Activated CD4-positive, alpha-beta memory T cell treated with anti-CD3 and anti-CD28 coated beads for 36 hours (primary cell): ENCODE data around the gene NMU. TPM values are rescaled to one million over a fixed set of nuclear protein-coding genes. Genes with fewer than 3 reads are reported as not detected.

Source experiments
- CTCF ChIA-PET: fragments of 350-600 bp; sonication (Branson Sonifier 250); formaldehyde crosslinking; loops from one replicate; lab custom pipeline; 2021; ENCODE audit warnings: antibody characterized with exemption, inconsistent platforms; lab: Charles Lee
- POLR2A ChIA-PET: fragments of 350-600 bp; sonication (Branson Sonifier 250); formaldehyde crosslinking; loops from one replicate; lab custom pipeline; 2021; ENCODE audit warnings: antibody characterized with exemption; lab: Charles Lee
- DNase-seq: peaks from one replicate; pipeline ENCODE4 v3.0.0-alpha.2; 2020
- H3K27ac Mint-ChIP-seq: one replicate; pipeline ENCODE4 v1.8.0; 2021; ENCODE audit warnings: mixed read lengths
- H3K27me3 Mint-ChIP-seq: one replicate; pipeline ENCODE4 v1.8.0; 2021; ENCODE audit warnings: mixed read lengths
- H3K36me3 Mint-ChIP-seq: one replicate; pipeline ENCODE4 v1.8.0; 2021; ENCODE audit warnings: mixed read lengths
- H3K4me1 Mint-ChIP-seq: one replicate; pipeline ENCODE4 v1.8.0; 2021; ENCODE audit warnings: low read depth, mixed read lengths
- H3K4me3 Mint-ChIP-seq: one replicate; pipeline ENCODE4 v1.8.0; 2021; ENCODE audit warnings: mild to moderate bottlenecking, mixed read lengths
- H3K9me3 Mint-ChIP-seq: one replicate; pipeline ENCODE4 v1.8.0; 2021; ENCODE audit warnings: mixed read lengths
- intact Hi-C: fragments of 100-400 bp; cut with micrococcal nuclease; formaldehyde crosslinking; loops from one replicate; pipeline ENCODE4 v1.15.1; 2023
- total RNA-seq, 2 experiments: library from RNA; stranded (reverse); gene quantifications; one replicate each; pipeline ENCODE4 v1.2.3, GENCODE V29; 2021

NMU gene
- total RNA-seq, 2 experiments from 2014 or later, result 0.63 TPM; not detected in 1

- no peak overlapping the region for H3K27ac Mint-ChIP-seq
- no peak for DNase-seq
- CTCF ChIA-PET, result no interaction called here
Observed at GRCh38 chr4:55617587-55618197, 18.4 kb downstream of the NMU start.

DNA sequence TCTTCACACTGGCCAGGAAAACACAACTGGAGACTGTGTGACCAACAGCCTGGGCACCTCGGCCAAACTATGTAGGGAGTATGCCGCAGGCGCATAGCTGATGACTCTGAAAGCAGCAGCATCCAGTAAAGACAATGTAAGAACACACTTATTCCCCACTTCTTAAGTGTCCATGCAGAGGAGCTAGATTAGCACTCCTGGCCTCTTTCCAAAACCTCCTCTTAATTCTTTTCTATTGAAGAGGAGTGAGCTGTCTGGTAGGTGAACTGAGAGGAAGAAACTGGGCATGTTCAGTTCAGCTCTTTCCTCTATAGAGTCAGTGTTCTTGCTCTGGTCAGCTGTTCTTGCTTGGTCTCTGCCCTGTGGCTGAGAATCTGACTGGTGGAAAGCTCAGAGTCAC lies 21.1 kb downstream of the NMU start:
- ChIA-PET POLR2A (no interaction called here), CTCF (no interaction called here)
- no peak for DNase-seq
- Mint-ChIP-seq H3K4me1 (peaks cover 4% of the 10 kb centered on the region), H3K27ac (no peak overlapping the region), H3K9me3 (no peaks in the 10 kb centered on the region), H3K27me3 (peaks cover 2% of the 10 kb centered on the region), H3K4me3 (no peak overlapping the region), H3K36me3 (no peaks in the 10 kb centered on the region)
- intact Hi-C loops, result no loop called here

More at GRCh38 chr4:55617587-55618197, 18.4 kb downstream of the NMU start:
- Mint-ChIP-seq H3K27me3 (peaks cover 2% of the 10 kb centered on the region), H3K9me3 (no peaks in the 10 kb centered on the region), H3K4me3 (no peak overlapping the region), H3K36me3 (no peaks in the 10 kb centered on the region), H3K4me1 (peaks cover 4% of the 10 kb centered on the region)
- intact Hi-C loops, result no loop called here
- POLR2A ChIA-PET, result no interaction called here

- Mint-ChIP-seq H3K27me3 (peaks cover 2% of the 10 kb centered on the region), H3K36me3 (no peaks in the 10 kb centered on the region), H3K4me1 (peaks cover 4% of the 10 kb centered on the region), H3K9me3 (no peaks in the 10 kb centered on the region), H3K27ac (no peak overlapping the region), H3K4me3 (no peak overlapping the region)
- ChIA-PET CTCF (no interaction called here), POLR2A (no interaction called here)
- intact Hi-C loops, result no loop called here
- DNase-seq, result no peak
Observed at GRCh38 chr4:55613621-55614020, 22.5 kb downstream of the NMU start.

- no peaks in the 10 kb centered on the region for H3K36me3 Mint-ChIP-seq
- intact Hi-C loops, result no loop called here
- ChIA-PET POLR2A (no interaction called here), CTCF (no interaction called here)
- H3K4me3 Mint-ChIP-seq, result no peak overlapping the region
- peaks cover 2% of the 10 kb centered on the region for H3K27me3 Mint-ChIP-seq
- no peak for DNase-seq
- H3K4me1 Mint-ChIP-seq, result no peaks in the 10 kb centered on the region
- no peaks in the 10 kb centered on the region for H3K9me3 Mint-ChIP-seq
- no peak overlapping the region for H3K27ac Mint-ChIP-seq
Observed at GRCh38 chr4:55612341-55612740, 23.8 kb downstream of the NMU start.

DNA sequence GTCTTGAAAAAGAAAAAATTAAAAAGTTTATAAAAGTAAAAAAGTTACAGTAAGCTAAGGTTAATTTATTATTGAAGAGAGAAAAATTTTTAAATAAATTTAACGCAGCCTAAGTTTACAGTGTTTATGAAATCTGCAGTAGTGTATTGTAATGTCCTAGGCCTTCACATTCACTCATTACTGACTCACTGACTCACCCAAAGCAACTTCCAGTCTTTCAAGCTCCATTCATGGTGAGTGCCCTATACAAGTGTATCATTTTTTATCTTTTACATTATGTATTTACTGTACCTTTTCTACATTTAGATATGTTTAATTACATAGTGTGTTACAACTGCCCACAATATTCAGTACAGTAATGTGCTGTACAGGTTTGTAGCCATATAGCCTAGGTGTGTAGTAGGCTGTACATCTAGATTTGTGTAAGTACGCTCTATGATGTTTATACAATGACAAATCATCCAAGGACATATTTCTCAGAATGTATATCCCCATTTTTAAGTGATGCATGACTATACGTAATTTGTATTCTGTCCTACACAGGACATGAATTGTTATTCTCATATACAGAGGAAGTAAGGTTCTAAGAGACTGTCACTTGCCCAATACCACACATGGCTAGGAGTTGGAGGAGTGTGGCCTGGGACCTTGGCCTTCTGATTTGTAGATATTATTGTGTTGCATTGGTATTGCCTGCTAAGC lies 24.6 kb downstream of the NMU start:
- Mint-ChIP-seq H3K4me3 (no peak overlapping the region), H3K4me1 (no peaks in the 10 kb centered on the region), H3K27ac (no peak overlapping the region), H3K9me3 (no peaks in the 10 kb centered on the region), H3K27me3 (peaks cover 2% of the 10 kb centered on the region), H3K36me3 (no peaks in the 10 kb centered on the region)
- DNase-seq, result no peak
- CTCF ChIA-PET, result no interaction called here
- POLR2A ChIA-PET, result no interaction called here
- intact Hi-C loops, result no loop called here

DNA sequence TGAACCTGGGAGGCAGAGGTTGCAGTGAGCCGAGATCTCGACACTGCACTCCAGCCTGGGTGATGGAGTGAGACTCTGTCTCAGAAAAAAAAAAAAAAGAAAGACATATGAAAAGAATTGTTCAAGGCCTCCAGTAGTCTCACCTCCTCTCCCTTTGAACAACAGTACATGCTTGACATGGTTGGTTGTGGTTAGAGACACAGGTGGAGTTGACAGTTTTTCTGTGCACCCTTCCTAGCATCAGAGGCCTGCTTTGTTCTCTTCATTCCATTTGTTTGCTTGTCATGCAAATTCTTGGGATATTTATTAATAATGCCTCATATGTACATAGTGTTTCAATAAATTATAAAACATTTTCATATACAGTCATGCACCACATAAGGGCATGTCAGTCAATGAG lies 25.7 kb downstream of the NMU start:
- Mint-ChIP-seq H3K9me3 (no peaks in the 10 kb centered on the region), H3K36me3 (no peaks in the 10 kb centered on the region), H3K27ac (no peak overlapping the region), H3K4me3 (no peak overlapping the region), H3K4me1 (no peaks in the 10 kb centered on the region), H3K27me3 (peaks cover 2% of the 10 kb centered on the region)
- intact Hi-C loops, result loop anchor here (1.0 kb wide), 1 partner anchor 22 kb away; no protein-coding TSS in a partner anchor
- ChIA-PET POLR2A (no interaction called here), CTCF (no interaction called here)
- DNase-seq, result no peak

- no peaks in the 10 kb centered on the region for H3K9me3 Mint-ChIP-seq
- no peaks in the 10 kb centered on the region for H3K4me1 Mint-ChIP-seq
- intact Hi-C loops, result no loop called here
- no peak overlapping the region for H3K27ac Mint-ChIP-seq
- H3K4me3 Mint-ChIP-seq, result no peak overlapping the region
- peaks cover 6% of the 10 kb centered on the region for H3K27me3 Mint-ChIP-seq
- ChIA-PET CTCF (no interaction called here), POLR2A (no interaction called here)
- DNase-seq, result no peak
- H3K36me3 Mint-ChIP-seq, result no peaks in the 10 kb centered on the region
Observed at GRCh38 chr4:55609393-55609866, 26.7 kb downstream of the NMU start.

- H3K27me3 Mint-ChIP-seq, result peaks cover 6% of the 10 kb centered on the region
- ChIA-PET POLR2A (interaction anchor here (0.6 kb wide), 1 partner anchor 1963 kb away, joined by 5 read pairs; no protein-coding TSS in a partner anchor), CTCF (no interaction called here)
- no peaks in the 10 kb centered on the region for H3K4me1 Mint-ChIP-seq
- intact Hi-C loops, result no loop called here
- no peaks in the 10 kb centered on the region for H3K9me3 Mint-ChIP-seq
- no peak overlapping the region for H3K27ac Mint-ChIP-seq
- no peak overlapping the region for H3K4me3 Mint-ChIP-seq
- H3K36me3 Mint-ChIP-seq, result no peaks in the 10 kb centered on the region
- no peak for DNase-seq
Observed at GRCh38 chr4:55608591-55608990, 27.5 kb downstream of the NMU start.

- peaks cover 6% of the 10 kb centered on the region for H3K27me3 Mint-ChIP-seq
- CTCF ChIA-PET, result no interaction called here
- intact Hi-C loops, result no loop called here
Observed at GRCh38 chr4:55604996-55605395, 31.1 kb downstream of the NMU start.

GRCh38 chr4:55600640-55601039 lies 35.5 kb downstream of the NMU start:
- intact Hi-C loops, result no loop called here
- DNase-seq, result no peak
- ChIA-PET CTCF (no interaction called here), POLR2A (no interaction called here)
- peaks cover 6% of the 10 kb centered on the region for H3K27me3 Mint-ChIP-seq
- no peaks in the 10 kb centered on the region for H3K4me1 Mint-ChIP-seq
- H3K27ac Mint-ChIP-seq, result no peak overlapping the region
- peaks cover 1% of the 10 kb centered on the region for H3K36me3 Mint-ChIP-seq
- no peaks in the 10 kb centered on the region for H3K9me3 Mint-ChIP-seq
- H3K4me3 Mint-ChIP-seq, result no peak overlapping the region

More at GRCh38 chr4:55604996-55605395, 31.1 kb downstream of the NMU start:
- POLR2A ChIA-PET, result no interaction called here
- Mint-ChIP-seq H3K36me3 (no peaks in the 10 kb centered on the region), H3K4me1 (no peaks in the 10 kb centered on the region), H3K4me3 (no peak overlapping the region), H3K27ac (no peak overlapping the region), H3K9me3 (no peaks in the 10 kb centered on the region)
- DNase-seq, result no peak

- H3K4me1 Mint-ChIP-seq, result no peaks in the 10 kb centered on the region
- POLR2A ChIA-PET, result no interaction called here
- H3K4me3 Mint-ChIP-seq, result no peak overlapping the region
- H3K27ac Mint-ChIP-seq, result no peak overlapping the region
- CTCF ChIA-PET, result no interaction called here
- intact Hi-C loops, result no loop called here
- peaks cover 1% of the 10 kb centered on the region for H3K36me3 Mint-ChIP-seq
- H3K9me3 Mint-ChIP-seq, result no peaks in the 10 kb centered on the region
- no peaks in the 10 kb centered on the region for H3K27me3 Mint-ChIP-seq
- no peak for DNase-seq
Observed at GRCh38 chr4:55598641-55599040, 37.5 kb downstream of the NMU start.

DNA sequence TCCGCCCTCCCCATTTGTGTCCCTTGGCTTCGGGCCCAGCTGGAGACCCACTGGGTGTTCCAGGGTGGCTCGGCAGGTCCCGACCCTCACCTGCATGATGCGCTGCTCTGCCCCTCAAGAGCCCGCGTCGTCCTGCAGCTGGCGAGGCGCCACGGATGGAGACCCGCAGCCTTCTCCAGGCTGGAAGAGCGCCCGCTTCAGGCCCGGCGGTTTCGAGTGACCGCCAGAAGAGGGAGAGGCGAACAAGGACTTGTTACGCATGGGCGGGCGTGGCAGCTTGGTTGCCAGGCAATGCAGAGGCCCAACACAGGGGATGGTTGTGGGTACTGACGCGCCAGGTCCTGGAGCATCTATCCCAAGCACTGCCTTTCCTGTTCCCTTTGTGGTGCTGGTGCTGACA lies 44.1 kb downstream of the NMU start, which contains the start of gene PDCL2:
Gene PDCL2 (minus strand): TSS at position 232 of the 400 bp plus-strand sequence. CDS start 136 bp downstream, at position 96.
- H3K4me1 Mint-ChIP-seq, result no peaks in the 10 kb centered on the region
- H3K27ac Mint-ChIP-seq, result no peak within 1 kb of the TSS
- peaks cover 5% of the 10 kb centered on the region for H3K27me3 Mint-ChIP-seq
- CTCF ChIA-PET, result no interaction called here
- no peaks in the 10 kb centered on the region for H3K9me3 Mint-ChIP-seq
- no peaks in the 10 kb centered on the region for H3K36me3 Mint-ChIP-seq
- no peak for DNase-seq
- no peak within 1 kb of the TSS for H3K4me3 Mint-ChIP-seq
- POLR2A ChIA-PET, result no interaction called here
- intact Hi-C loops, result no loop called here

DNA sequence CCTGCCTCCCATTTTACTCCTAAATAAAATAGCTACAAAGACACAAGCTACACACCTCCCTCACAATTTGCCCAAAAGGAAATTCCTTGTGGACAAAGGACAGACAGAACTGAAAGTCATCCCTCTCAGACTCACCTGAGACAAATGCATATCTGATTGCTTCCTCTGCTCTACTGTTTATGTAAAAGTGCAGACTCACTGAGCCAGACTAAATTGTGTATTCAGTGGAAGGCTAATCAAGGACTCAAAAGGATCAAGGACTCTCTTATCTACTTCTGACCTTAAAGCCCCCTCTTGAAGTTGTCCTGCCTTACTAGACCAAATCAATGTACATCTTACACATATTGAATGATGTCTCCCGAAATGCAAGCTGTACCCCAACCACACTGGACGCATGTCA lies 47.9 kb downstream of the NMU start:
- Mint-ChIP-seq H3K27me3 (peaks cover 7% of the 10 kb centered on the region), H3K36me3 (no peaks in the 10 kb centered on the region), H3K4me1 (no peaks in the 10 kb centered on the region), H3K27ac (no peak overlapping the region), H3K9me3 (peaks cover 4% of the 10 kb centered on the region), H3K4me3 (no peak overlapping the region)
- intact Hi-C loops, result no loop called here
- DNase-seq, result no peak
- CTCF ChIA-PET, result no interaction called here
- POLR2A ChIA-PET, result no interaction called here
